Measurements from ENCODE around the gene POU3F3. TPM values are rescaled to one million over a fixed set of nuclear protein-coding genes. Genes with fewer than 3 reads are reported as not detected.

Gene POU3F3
- total RNA-seq, 2 experiments from 2014 or later, result not detected

DNA sequence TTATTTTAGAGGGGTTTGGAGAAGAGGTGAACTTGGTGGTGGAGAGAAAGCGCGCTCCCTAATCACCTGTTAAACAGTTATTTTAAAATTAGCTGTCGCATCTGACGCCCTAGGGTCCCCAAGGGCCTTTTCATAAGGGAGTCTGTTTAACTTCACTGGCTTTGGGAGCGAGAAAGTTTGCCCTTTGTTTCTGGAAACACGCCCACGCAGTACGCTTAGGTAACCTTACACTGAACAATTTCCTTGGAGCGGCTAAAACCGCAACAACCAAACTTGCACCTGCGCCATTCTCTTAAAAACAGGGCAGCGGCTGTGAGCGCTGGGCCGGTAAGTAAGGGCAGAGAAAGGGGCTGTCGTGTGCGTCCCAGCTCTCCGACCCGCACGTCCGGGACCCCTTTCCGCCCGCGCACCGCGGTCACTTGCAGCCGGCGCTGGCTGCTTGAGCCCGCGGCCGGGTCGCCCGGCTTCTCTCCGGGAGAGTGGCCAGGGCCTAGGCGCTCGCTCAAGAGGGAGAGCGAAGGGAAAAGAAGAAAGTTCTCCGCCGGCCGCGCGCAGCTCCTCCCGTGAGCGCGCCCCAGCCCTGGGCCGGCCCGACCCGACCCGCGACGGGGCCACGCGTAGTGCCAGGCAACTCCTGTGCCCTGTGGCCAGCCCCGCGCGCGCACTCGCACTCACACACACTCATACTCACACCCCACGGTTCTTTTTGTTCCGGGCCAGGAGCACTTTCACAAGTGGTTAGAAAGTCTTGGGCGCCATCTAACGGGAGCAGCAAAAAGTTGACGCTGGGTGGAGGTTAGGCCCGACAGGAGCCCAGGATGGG is 19.2 kb downstream of the POU3F3 start:
- Mint-ChIP-seq H3K4me3 (peak overlapping the region; percentile 62), H3K4me1 (ENCODE audit: low read depth) (peaks cover 9% of the 10 kb centered on the region), H3K36me3 (ENCODE audit: low read depth) (no peaks in the 10 kb centered on the region), H3K27me3 (ENCODE audit: low read depth) (peaks cover 72% of the 10 kb centered on the region), H3K27ac (no peak overlapping the region), H3K9me3 (no peaks in the 10 kb centered on the region)
- DNase-seq, result peak; percentile 73
- CTCF ChIA-PET, result interaction anchor here (0.6 to 2.7 kb wide), 5 partner anchors 9 to 45 kb away, joined by 3 to 7 read pairs (median 3); no protein-coding TSS in a partner anchor
- intact Hi-C loops (cut with micrococcal nuclease), result loop anchor here (2.0 to 10.0 kb wide), 3 partner anchors 20 to 458 kb away; no protein-coding TSS in a partner anchor

DNA sequence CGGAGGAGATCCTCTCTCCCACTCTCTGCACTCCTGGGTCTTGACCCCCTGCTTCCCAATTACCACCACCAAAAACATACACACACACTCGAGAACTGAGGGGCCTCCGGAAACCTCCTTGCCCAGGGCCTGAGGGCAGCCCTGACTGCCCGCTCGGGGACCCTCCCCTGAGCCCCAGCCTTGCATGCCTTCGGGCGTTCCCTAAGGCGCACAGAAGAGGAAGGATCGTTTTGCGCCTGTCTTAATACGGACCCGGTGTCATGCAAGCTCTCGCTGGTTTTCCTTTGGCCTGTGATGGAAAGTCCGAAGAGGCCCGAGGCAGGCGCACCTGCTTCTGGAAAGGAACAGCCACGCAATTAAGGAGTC is 19.8 kb downstream of the POU3F3 start:
- Mint-ChIP-seq H3K27ac (no peak overlapping the region), H3K27me3 (ENCODE audit: low read depth) (peaks cover 66% of the 10 kb centered on the region), H3K9me3 (no peaks in the 10 kb centered on the region), H3K36me3 (ENCODE audit: low read depth) (no peaks in the 10 kb centered on the region), H3K4me3 (peak overlapping the region; percentile 62), H3K4me1 (ENCODE audit: low read depth) (peaks cover 9% of the 10 kb centered on the region)
- intact Hi-C loops (cut with micrococcal nuclease), result loop anchor here (2.0 to 10.0 kb wide), 3 partner anchors 21 to 459 kb away; no protein-coding TSS in a partner anchor
- no peak for DNase-seq
- CTCF ChIA-PET, result interaction anchor here (0.7 to 2.7 kb wide), 3 partner anchors 24 to 353 kb away, joined by 3 to 7 read pairs (median 3); no protein-coding TSS in a partner anchor

DNA sequence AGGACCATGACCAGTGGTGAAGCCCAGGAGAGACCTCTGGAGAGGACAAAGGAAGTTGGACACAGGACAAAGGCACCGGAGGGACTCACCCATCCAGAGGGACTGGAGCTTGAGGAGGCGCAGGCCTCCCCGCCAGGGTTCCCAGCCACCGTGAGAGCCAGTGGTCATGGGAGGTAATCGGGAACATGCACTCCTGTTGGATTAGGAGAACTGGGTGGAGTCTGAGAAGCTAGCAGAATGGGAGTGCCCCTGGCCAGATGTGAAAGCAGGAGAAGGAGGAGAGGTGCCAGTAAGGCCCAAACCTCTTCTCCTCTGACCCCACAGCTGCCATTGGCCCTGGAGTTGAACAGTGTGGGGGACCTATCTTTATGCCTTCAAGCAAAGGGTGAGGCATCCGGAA is 20.3 kb downstream of the POU3F3 start:
- CTCF ChIA-PET, result interaction anchor here (0.7 to 2.7 kb wide), 2 partner anchors 25 to 354 kb away, joined by 3 to 7 read pairs; no protein-coding TSS in a partner anchor

DNA sequence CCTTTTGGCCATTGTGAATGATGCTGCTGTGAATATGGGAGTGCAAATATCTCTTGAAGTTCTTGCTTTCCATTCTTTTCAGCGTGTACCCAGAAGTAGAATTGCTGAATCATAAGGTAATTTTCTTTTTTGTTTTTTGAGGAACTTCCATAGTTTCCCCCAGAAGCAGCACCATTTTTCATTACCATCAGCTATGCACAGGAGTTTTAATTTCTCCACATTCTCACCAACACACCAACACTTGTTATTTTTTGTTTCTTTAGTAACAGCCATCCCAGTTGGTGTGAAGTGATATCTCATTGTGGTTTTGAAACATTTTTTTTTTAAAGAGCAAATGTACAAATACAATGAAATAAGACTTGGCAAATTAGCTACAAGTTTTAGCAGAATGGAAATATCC is 21.3 kb downstream of the POU3F3 start:
- H3K4me3 Mint-ChIP-seq, result no peak overlapping the region
- DNase-seq, result no peak
- intact Hi-C loops (cut with micrococcal nuclease), result loop anchor here (10.0 kb wide), 1 partner anchor 460 kb away; no protein-coding TSS in a partner anchor
- no peak overlapping the region for H3K27ac Mint-ChIP-seq
- H3K27me3 Mint-ChIP-seq (ENCODE audit: low read depth), result peaks cover 60% of the 10 kb centered on the region
- H3K9me3 Mint-ChIP-seq, result no peaks in the 10 kb centered on the region
- peaks cover 9% of the 10 kb centered on the region for H3K4me1 Mint-ChIP-seq (ENCODE audit: low read depth)
- no peaks in the 10 kb centered on the region for H3K36me3 Mint-ChIP-seq (ENCODE audit: low read depth)
- CTCF ChIA-PET, result no interaction called here

More for the DNA sequence above, 20.3 kb downstream of the POU3F3 start:
- Mint-ChIP-seq H3K4me1 (ENCODE audit: low read depth) (peaks cover 9% of the 10 kb centered on the region), H3K36me3 (ENCODE audit: low read depth) (no peaks in the 10 kb centered on the region), H3K27me3 (ENCODE audit: low read depth) (peaks cover 66% of the 10 kb centered on the region), H3K9me3 (no peaks in the 10 kb centered on the region), H3K4me3 (no peak overlapping the region), H3K27ac (no peak overlapping the region)
- no peak for DNase-seq
- intact Hi-C loops (cut with micrococcal nuclease), result loop anchor here (5.0 to 10.0 kb wide), 2 partner anchors 37 to 459 kb away; no protein-coding TSS in a partner anchor

DNA sequence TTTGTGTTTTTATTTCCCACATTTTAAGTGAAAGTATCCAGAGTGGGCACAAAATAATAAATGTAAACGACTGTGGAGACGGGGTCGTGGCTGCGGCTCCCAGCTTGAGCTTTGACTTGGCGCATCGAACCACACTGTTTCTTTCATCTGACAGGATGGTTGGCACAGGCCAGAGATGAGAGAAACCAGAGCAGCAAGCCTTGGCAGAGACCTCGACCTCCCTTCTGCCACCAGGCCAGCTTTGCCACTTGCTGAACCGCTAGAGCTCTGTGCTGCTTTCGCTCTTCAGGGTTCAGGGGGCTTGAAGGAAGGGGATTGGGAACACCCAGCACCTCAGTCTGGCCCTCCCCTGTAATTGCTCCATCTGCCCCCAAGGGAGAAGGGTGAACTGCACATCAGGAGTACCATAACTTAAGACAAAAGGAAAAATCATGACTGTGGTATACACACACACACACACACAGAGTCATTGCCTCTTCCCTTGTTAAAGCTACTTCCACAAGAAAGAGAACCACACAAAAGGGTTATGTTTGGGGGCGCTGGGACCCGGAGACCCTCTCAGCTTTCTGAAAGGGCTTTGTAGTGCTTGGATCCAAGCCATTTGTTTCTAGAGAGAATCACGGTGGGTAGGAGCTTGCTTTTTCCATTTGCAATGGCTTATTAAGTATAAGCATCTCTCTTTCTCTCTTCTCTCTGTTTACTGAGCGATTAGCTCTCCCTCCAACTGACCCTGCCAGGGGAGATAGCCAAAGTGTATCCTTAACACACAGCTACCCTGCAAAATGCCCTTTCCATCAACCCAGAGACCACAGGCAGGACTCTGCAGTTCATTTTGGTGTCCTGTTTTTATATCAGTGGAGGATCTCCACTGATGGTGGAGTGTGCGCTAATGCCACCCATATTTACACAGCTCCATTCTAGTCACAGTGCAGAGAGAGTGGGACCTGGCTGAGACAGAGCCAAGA is 23.0 kb downstream of the POU3F3 start:
- Mint-ChIP-seq H3K27me3 (ENCODE audit: low read depth) (peaks cover 53% of the 10 kb centered on the region), H3K36me3 (ENCODE audit: low read depth) (no peaks in the 10 kb centered on the region), H3K27ac (no peak overlapping the region), H3K4me1 (ENCODE audit: low read depth) (peaks cover 6% of the 10 kb centered on the region), H3K4me3 (no peak overlapping the region), H3K9me3 (no peaks in the 10 kb centered on the region)
- intact Hi-C loops (cut with micrococcal nuclease), result loop anchor here (10.0 kb wide), 1 partner anchor 462 kb away; no protein-coding TSS in a partner anchor
- DNase-seq, result no peak
- CTCF ChIA-PET, result interaction anchor here (0.9 kb wide), 1 partner anchor 30 kb away, joined by 3 read pairs; no protein-coding TSS in a partner anchor

DNA sequence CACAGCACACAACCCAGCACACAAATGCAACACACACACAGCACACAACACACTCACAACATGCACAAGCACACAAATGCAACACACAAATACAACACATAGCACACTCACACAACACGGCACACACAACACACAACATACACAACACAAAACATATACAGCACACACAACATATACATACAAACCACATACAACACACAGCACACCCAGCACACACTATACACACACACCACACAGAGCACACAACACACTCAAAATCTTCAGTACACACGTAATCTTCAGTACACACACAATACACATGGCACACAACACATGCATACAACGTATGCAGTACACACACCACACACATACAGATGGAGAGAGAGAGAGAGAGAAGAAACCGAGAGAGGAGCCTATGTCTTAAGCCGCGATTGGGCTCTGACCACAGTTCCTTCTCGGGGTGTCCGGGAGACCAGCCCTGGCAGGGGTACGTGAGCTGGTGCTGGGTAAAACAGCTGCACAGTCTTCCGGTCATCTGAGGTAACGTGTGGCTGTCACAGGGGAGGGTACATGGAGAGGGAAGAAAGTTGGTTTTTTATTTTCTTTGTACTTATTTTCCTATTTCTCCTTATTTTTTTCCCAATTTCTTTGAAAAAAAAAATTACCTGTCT is 25.1 kb downstream of the POU3F3 start:
- Mint-ChIP-seq H3K4me3 (no peak overlapping the region), H3K27me3 (ENCODE audit: low read depth) (peaks cover 43% of the 10 kb centered on the region), H3K9me3 (no peaks in the 10 kb centered on the region), H3K27ac (no peak overlapping the region), H3K36me3 (ENCODE audit: low read depth) (no peaks in the 10 kb centered on the region), H3K4me1 (ENCODE audit: low read depth) (no peaks in the 10 kb centered on the region)
- no peak for DNase-seq
- CTCF ChIA-PET, result no interaction called here
- intact Hi-C loops (cut with micrococcal nuclease), result loop anchor here (10.0 kb wide), 1 partner anchor 464 kb away; no protein-coding TSS in a partner anchor

DNA sequence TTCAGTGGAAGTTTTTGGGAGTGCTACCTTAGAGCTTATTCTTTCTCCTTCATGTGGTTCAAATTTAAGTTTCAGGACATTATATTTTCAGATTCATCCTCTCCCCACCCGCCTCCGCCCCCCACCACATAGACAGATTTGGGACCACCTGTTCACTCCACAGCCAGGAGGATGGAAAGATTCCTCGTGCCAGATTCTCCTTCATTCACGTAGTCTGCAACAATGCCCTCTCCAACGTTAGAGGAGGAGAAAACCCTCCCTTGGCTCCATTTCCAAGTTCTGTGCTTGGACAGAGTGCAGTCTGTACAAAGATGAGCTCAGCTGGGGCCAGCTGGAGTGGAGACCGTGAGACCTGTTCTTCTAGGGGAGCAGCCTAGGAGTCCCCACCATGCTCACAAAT is 26.2 kb downstream of the POU3F3 start:
- no peak overlapping the region for H3K27ac Mint-ChIP-seq
- H3K4me1 Mint-ChIP-seq (ENCODE audit: low read depth), result no peaks in the 10 kb centered on the region
- no peaks in the 10 kb centered on the region for H3K9me3 Mint-ChIP-seq
- H3K36me3 Mint-ChIP-seq (ENCODE audit: low read depth), result no peaks in the 10 kb centered on the region
- H3K4me3 Mint-ChIP-seq, result no peak overlapping the region
- H3K27me3 Mint-ChIP-seq (ENCODE audit: low read depth), result peaks cover 38% of the 10 kb centered on the region
- CTCF ChIA-PET, result no interaction called here
- no peak for DNase-seq
- intact Hi-C loops (cut with micrococcal nuclease), result no loop called here

DNA sequence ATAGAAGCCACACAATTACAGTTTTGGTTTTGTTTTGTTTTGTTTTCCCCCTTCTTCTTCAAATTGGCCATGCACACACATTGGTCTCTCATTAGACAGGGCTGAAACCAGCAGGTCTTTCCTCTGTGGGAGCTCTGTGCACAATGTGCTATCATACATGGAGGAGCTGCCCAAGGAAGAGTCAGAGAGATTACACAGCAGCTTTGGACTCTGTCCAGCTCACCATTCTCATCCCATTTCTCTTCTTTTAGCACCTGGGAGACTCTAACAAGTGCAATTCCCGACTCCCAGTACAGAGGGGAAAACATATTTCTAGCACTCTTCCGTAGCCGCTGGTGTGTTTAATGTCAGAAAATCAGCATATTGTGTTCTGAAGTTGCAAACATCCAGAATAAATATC is 29.4 kb downstream of the POU3F3 start:
- CTCF ChIA-PET, result no interaction called here
- no peaks in the 10 kb centered on the region for H3K9me3 Mint-ChIP-seq
- H3K27me3 Mint-ChIP-seq (ENCODE audit: low read depth), result peaks cover 26% of the 10 kb centered on the region
- no peak overlapping the region for H3K4me3 Mint-ChIP-seq
- DNase-seq, result no peak
- H3K4me1 Mint-ChIP-seq (ENCODE audit: low read depth), result peaks cover 5% of the 10 kb centered on the region
- intact Hi-C loops (cut with micrococcal nuclease), result no loop called here
- no peaks in the 10 kb centered on the region for H3K36me3 Mint-ChIP-seq (ENCODE audit: low read depth)
- H3K27ac Mint-ChIP-seq, result no peak overlapping the region

DNA sequence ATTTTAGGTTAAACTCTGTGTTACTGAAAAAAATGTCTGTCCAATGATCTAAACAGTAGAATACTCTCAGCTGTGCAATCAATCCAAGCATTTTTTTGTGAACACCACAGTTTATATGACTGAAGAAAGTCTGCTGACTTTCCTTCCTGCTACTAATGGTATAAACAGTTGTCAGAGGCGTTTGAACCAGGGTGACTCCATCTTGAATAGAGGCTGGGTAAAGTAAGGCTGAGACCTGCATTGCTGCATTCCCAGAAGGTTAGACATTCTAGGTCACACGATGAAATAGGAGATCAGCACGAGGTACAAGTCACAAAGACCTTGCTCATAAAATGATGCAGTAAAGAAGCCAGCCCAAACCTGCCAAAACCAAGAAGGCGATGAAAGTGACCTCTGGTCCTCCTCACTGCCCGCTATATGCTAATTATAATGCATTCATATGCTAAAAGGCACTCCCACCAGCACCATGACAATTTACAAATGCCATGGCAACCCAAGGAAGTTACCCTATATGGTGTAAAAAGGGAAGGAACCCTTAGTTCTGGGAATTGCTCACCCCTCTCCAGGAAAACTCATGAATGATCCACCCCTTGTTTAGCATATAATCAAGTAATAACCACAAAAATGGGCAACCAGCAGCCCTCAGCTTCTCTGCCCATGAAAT is 31.3 kb downstream of the POU3F3 start:
- Mint-ChIP-seq H3K36me3 (ENCODE audit: low read depth) (no peaks in the 10 kb centered on the region), H3K27ac (no peak overlapping the region), H3K4me1 (ENCODE audit: low read depth) (peaks cover 15% of the 10 kb centered on the region), H3K4me3 (no peak overlapping the region), H3K27me3 (ENCODE audit: low read depth) (peaks cover 18% of the 10 kb centered on the region), H3K9me3 (no peaks in the 10 kb centered on the region)
- CTCF ChIA-PET, result no interaction called here
- intact Hi-C loops (cut with micrococcal nuclease), result no loop called here
- no peak for DNase-seq

DNA sequence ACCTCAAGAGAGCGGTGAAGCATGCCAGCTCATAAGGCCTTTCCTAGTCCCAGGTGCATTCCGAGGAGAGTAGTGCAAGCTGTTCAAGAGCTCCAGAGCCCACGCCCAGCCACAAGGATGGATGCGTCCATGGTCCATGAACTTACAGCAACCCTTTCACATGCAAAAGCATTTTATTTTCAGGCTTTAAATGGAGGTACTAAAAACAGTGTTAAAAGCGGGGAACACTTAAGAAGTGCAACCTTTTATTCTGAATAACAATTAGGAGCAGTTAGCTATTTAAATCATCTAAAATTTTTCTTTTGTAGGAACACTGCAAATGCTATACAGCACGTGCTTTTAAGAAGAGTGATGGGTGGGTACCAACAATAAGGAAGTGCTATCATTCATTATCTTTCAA is 33.8 kb downstream of the POU3F3 start:
- H3K4me1 Mint-ChIP-seq (ENCODE audit: low read depth), result peaks cover 15% of the 10 kb centered on the region
- intact Hi-C loops (cut with micrococcal nuclease), result no loop called here
- no peak overlapping the region for H3K27ac Mint-ChIP-seq
- peaks cover 10% of the 10 kb centered on the region for H3K27me3 Mint-ChIP-seq (ENCODE audit: low read depth)
- no peak for DNase-seq
- CTCF ChIA-PET, result no interaction called here
- H3K4me3 Mint-ChIP-seq, result no peak overlapping the region
- H3K9me3 Mint-ChIP-seq, result no peaks in the 10 kb centered on the region
- no peaks in the 10 kb centered on the region for H3K36me3 Mint-ChIP-seq (ENCODE audit: low read depth)

DNA sequence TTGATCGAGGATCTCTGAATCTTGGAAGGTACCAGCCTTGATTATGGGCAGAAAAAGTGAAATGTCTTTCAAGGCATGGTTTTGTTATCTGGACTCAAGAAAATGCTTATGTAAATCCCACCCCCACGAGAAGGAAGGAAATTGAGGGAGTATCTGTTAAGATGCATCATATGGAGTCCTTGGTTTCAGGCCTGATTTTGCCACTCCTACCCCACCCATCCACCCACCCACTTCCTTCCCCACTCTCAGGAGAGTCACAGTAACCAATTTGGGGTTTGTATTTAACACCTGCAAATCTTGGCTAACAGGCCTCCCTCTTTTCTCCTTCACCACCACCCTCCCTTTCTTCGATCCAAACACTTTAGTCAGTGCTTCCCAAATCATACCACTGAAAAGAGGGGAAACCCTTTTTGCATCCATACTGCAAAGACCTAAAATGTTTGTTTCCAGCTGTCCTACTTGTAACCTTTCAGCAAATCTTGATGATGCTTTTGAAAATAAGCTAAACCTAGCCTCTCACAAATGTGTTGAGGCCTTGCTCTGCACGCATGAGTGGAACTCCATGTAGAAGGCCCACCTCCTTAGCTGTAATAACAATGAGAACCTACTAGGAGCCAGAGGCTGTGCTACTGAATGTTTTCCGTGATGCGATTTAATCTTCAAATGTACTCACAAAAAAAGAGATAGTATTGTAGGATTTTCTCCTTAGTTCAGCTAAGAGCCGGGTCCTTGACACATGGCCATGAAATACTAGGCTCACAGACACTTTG is 34.8 kb downstream of the POU3F3 start:
- Mint-ChIP-seq H3K27me3 (ENCODE audit: low read depth) (peaks cover 6% of the 10 kb centered on the region), H3K4me3 (no peak overlapping the region), H3K4me1 (ENCODE audit: low read depth) (peaks cover 15% of the 10 kb centered on the region), H3K36me3 (ENCODE audit: low read depth) (no peaks in the 10 kb centered on the region), H3K9me3 (no peaks in the 10 kb centered on the region), H3K27ac (no peak overlapping the region)
- intact Hi-C loops (cut with micrococcal nuclease), result no loop called here
- CTCF ChIA-PET, result no interaction called here
- no peak for DNase-seq
